NB4 (cell line): Measurements from ENCODE around the gene XIRP1.
"Not testable (repeated sequence)": the region's sequence is repeated elsewhere in the genome, so short reads cannot be mapped to it uniquely, and the experiment has no call there.

ENCODE experiments used
- DNase-seq: peaks from one replicate; pipeline ENCODE4 v3.0.0; 2010; ENCODE audit warnings: low read depth
- H3K4me3 ChIP-seq: one replicate; pipeline ENCODE4 v1.5.1; 2011; ENCODE audit warnings: mild to moderate bottlenecking, low read depth, low read length, moderate library complexity
- MYC ChIP-seq: IDR thresholded peaks from 2 replicates; pipeline ENCODE4 v1.6.1; 2011; ENCODE audit warnings: low read depth, low read length
- POLR2A ChIP-seq: IDR thresholded peaks from 2 replicates; pipeline ENCODE4 v1.6.1; 2011; ENCODE audit warnings: mild to moderate bottlenecking; ENCODE audit not compliant: insufficient read length; ENCODE audit errors: extremely low read depth
- TF ChIP-seq, protein P1 (sequence below): IDR thresholded peaks from one replicate; pipeline ENCODE4 v1.5.1; 2012; ENCODE audit warnings: low read depth, low read length
- TF ChIP-seq, protein P2 (sequence below): IDR thresholded peaks from 2 replicates; pipeline ENCODE4 v1.6.1; 2011; ENCODE audit warnings: low read depth, low read length

Gene XIRP1

DNA sequence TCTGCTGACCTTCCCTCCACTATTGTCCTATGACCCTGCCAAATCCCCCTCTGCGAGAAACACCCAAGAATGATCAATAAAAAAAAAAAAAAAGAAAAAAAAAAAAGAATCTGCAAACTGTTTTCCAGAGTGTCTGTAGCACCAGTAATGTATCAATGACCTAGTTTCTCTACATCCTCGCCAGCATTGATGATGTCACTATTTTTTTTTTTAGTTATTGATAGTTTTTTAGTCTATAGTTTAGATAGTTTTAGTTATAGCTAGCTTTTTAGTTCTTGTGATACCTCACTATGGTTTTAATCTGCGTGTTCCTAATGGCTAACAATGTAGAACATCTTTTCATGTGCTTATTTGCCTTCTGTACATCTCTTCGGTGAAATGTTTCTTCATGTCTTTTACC, 36.1 kb upstream of the XIRP1 start:
- DNase-seq = no peak
- no peak overlapping the region for H3K4me3 ChIP-seq
- TF ChIP-seq, protein P1, sequence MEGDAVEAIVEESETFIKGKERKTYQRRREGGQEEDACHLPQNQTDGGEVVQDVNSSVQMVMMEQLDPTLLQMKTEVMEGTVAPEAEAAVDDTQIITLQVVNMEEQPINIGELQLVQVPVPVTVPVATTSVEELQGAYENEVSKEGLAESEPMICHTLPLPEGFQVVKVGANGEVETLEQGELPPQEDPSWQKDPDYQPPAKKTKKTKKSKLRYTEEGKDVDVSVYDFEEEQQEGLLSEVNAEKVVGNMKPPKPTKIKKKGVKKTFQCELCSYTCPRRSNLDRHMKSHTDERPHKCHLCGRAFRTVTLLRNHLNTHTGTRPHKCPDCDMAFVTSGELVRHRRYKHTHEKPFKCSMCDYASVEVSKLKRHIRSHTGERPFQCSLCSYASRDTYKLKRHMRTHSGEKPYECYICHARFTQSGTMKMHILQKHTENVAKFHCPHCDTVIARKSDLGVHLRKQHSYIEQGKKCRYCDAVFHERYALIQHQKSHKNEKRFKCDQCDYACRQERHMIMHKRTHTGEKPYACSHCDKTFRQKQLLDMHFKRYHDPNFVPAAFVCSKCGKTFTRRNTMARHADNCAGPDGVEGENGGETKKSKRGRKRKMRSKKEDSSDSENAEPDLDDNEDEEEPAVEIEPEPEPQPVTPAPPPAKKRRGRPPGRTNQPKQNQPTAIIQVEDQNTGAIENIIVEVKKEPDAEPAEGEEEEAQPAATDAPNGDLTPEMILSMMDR = no peak
- TF ChIP-seq, protein P2, sequence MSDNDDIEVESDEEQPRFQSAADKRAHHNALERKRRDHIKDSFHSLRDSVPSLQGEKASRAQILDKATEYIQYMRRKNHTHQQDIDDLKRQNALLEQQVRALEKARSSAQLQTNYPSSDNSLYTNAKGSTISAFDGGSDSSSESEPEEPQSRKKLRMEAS = no peak
- no peak for TF ChIP-seq MYC
- TF ChIP-seq POLR2A = no peak

DNA sequence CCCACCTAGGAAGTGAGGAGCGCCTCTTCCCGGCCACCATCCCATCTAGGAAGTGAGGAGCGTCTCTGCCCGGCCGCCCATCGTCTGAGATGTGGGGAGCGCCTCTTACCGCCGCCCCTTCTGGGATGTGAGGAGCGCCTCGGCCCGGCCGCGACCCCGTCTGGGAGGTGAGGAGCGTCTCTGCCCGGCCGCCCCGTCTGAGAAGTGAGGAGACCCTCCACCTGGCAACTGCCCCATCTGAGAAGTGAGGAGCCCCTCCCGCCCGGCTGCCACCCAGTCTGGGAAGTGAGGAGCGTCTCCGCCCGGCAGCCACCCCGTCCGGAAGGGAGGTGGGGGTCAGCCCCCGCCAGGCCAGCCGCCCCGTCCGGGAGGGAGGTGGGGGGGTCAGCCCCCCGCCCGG, 35.2 kb upstream of the XIRP1 start:
- not testable (repeated sequence) for H3K4me3 ChIP-seq

DNA sequence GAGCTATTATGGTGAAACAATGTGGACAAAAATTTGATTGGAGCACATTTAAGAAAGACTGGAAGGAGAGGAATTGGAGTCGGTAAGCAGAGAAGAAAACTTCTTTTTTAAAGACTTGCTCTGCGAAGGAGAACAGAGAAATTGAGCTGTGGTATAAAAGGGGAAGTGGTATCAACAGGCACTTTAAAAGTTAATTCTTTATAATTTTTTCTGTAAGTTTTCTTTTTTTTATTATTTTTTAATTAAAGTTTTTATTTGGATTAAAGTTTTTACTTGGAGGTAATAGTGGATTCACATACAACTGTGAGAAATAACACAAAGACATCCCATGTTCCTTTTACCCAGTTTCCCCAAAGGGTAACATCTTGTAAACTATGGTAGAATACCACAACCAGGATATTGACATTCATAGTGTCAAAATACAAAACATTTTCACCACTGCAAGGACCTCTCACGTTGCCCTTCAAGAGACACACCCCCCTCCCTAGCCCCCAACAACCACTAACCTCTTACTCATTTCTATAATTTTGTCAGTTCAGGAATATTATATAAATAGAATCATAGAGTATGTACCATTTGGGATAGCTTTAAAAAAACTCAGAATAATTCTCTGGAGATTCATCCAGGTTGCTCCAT, 33.8 kb upstream of the XIRP1 start:
- peak; percentile 70 for DNase-seq
- TF ChIP-seq, protein P1 = no peak
- TF ChIP-seq MYC (no peak), POLR2A (no peak)
- TF ChIP-seq, protein P2 = no peak
- H3K4me3 ChIP-seq = no peak overlapping the region

More for the DNA sequence above, 35.2 kb upstream of the XIRP1 start:
- DNase-seq = not testable (repeated sequence)

DNA sequence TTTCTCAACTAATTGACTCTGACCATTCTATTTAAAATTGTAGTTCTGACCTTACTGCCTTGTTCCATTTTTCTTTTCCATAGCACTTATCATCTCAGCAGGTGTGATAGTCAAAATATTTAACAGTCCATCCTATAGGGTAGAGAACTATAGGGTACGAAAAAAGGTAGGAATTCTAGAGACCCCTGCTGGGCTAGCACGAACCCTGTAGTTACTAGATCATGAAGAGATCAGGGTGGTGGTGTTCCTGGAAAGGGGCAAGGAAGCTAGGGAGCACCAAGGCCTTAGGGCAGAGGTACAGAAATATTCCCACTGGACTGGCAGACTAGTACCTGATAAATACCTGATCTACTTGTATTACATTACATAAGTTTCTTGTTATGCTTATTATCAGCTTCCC, 31.9 kb upstream of the XIRP1 start:
- TF ChIP-seq, protein P2 = no peak
- TF ChIP-seq POLR2A (no peak), MYC (no peak)
- TF ChIP-seq, protein P1 = no peak
- DNase-seq = no peak

DNA sequence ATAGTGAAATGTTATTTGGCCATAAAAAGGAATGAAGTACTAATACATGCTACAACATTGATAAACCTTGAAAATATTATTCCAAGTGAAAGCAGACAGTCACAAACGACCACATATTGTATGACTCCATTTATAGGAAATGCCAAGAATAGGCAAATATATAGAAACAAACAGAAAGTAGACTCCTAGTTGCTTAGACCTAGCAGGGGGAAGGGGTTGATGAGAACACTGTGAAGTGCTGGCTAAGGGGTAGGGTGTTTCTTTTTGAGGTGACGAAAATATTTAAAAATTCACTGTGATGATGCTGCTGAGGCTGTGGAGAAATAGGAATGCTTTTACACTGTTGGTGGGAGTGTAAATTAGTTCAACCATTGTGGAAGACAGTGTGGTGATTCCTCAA, 30.5 kb upstream of the XIRP1 start:
- no peak for TF ChIP-seq MYC
- TF ChIP-seq, protein P2 = no peak
- TF ChIP-seq, protein P1 = no peak
- no peak for TF ChIP-seq POLR2A
- H3K4me3 ChIP-seq = no peak overlapping the region
- DNase-seq = no peak

More for the DNA sequence above, 31.9 kb upstream of the XIRP1 start:
- no peak overlapping the region for H3K4me3 ChIP-seq

DNA sequence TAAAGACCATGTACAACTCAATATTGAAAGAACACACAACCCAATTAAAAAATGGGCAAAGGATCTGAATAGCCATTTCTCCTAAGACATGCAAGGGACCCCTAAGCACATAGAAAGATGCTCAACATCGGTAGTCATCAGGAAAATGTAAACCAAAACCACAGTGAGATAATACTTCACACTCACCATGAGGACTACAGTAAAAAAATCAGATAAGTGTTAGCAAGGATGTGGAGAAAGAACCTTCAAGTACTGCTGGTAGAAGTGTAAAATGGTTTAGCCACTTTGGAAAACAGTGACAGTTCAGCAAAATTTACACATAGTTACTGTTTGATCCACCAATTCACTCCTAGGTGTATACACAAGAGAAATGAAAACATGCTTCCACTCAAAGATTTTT, 30.1 kb upstream of the XIRP1 start:
- TF ChIP-seq, protein P2 = no peak
- TF ChIP-seq, protein P1 = no peak
- no peak for TF ChIP-seq POLR2A
- TF ChIP-seq MYC = no peak
- DNase-seq = no peak

More for the DNA sequence above, 30.1 kb upstream of the XIRP1 start:
- no peak overlapping the region for H3K4me3 ChIP-seq
